Brain pericyte (primary cell): ENCODE measurements around the gene RAI1.

Experiments
- DNase-seq: peaks from one replicate; pipeline ENCODE4 v3.0.0-alpha.2; 2012; ENCODE audit warnings: low read depth, low spot score

RAI1 gene

GRCh38 chr17:17831208-17832031 lies 150.2 kb downstream of the RAI1 start:
- DNase-seq = no peak

- no peak for DNase-seq
These were observed 150.7 kb downstream of the RAI1 start for GRCh38 chr17:17832032-17832363.

GRCh38 chr17:17833658-17834357 lies 152.6 kb downstream of the RAI1 start:
- no peak for DNase-seq

- no peak for DNase-seq
These were observed 153.7 kb downstream of the RAI1 start for GRCh38 chr17:17834974-17835373.

- no peak for DNase-seq
These were observed 154.4 kb downstream of the RAI1 start for GRCh38 chr17:17835415-17836249.

DNA sequence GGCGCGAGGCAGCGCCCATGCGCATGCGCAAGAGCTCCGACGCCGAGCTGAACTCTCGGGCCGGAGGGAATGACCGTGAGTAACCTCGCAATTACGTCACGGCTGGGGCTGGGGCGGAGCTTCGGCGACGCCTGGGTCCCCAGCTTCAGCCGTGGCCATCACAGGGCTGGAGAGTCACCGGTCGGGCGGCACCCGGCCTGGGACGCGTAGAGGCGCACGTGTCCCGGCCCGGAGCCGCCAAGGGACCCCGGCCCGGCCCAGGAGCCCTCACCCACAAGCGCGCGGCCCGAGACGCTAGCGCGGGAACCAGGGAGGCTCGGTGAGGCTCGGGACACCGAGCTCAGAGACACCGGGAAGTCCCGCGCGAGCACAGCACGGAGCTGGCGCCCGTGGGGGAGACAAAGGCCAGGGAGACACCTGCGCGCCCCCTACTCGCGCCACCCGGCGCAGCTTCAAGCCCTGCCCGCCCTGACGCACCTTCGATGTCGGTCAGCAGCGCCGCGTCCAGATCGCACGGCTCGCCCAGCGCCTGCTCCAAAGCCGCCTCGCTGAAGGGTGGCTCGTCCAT lies 155.1 kb downstream of the RAI1 start:
- DNase-seq = peak; percentile 69

DNA sequence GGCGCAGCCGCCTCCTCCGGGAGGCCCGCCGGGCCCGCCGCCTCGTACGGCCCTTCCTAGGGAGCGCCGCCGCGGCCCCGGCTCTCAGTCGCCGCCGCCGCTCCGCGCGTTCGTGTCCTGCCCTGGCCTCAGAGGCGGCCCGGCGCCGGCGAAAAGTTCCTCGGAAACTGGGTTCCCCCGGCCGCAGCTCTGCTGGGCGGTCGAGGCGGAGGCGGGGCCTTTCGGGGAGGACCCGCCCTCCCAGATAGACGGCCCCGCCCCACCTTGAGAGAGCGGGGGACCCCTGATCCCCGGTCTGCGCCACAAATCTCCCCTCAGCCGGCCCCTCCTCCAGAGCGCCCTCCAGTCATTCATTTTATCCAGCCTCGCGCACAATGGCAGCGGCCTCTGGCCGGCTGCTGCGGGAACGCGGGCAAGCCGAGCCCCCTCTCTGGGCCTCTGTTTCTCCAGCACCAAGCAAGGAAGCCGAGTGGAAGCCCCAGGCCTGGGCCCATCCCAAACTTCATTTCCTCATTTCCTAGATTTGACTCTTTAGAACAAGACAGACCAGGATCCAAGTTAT lies 155.6 kb downstream of the RAI1 start, which contains the start of gene SREBF1:
Gene SREBF1, minus strand, starts transcription at position 169 of the 562 bp plus-strand sequence. CDS start 169 bp downstream, outside the sequence.
- DNase-seq = no peak

- no peak for DNase-seq
These were observed 156.1 kb downstream of the RAI1 start for GRCh38 chr17:17837380-17837821.

- DNase-seq = no peak
These were observed 157.0 kb downstream of the RAI1 start for GRCh38 chr17:17837966-17838962.

- DNase-seq = peak; percentile 55
These were observed 158.8 kb downstream of the RAI1 start for GRCh38 chr17:17839791-17840707.

DNA sequence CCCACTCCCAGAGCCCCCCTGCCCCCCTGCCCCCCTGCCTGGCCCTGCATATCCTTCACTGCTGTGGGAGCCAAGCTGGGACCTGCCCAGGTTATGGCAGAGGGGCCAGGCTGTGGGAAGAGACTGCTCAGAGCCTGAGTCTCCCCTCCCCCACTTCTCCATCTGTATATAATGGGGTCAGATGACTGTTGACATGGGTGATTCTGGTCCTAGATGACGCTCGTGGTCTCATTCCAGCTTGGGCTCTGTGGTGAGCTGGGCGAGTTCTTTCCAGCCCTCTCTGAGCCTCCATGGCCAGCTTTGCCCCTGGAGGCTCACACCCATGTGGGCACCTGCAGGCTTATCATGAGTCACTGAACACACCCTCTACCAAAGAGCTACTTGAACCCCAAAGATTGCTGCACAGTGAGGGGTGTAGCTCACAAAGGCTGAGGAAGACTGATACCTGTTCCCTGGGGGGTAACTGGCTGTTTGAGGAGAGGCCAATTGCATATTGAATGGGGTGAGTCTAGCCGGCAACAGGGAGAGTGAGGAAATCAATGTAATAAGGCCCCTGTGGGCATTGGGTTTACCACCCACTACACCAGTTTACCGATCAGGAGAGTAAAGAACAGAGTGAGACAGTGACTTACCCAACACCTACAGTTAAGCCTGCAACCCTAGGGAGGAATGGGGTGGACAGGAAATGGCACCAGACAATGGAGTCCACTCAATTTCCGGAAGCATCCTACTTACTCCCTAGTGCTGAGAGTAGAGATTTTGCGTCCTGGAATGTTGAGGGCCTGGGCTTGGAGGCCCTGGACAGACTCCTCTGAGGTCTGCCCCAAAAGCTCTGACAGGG lies 159.7 kb downstream of the RAI1 start:
- no peak for DNase-seq

- no peak for DNase-seq
These were observed 160.4 kb downstream of the RAI1 start for GRCh38 chr17:17841601-17842025.

DNA sequence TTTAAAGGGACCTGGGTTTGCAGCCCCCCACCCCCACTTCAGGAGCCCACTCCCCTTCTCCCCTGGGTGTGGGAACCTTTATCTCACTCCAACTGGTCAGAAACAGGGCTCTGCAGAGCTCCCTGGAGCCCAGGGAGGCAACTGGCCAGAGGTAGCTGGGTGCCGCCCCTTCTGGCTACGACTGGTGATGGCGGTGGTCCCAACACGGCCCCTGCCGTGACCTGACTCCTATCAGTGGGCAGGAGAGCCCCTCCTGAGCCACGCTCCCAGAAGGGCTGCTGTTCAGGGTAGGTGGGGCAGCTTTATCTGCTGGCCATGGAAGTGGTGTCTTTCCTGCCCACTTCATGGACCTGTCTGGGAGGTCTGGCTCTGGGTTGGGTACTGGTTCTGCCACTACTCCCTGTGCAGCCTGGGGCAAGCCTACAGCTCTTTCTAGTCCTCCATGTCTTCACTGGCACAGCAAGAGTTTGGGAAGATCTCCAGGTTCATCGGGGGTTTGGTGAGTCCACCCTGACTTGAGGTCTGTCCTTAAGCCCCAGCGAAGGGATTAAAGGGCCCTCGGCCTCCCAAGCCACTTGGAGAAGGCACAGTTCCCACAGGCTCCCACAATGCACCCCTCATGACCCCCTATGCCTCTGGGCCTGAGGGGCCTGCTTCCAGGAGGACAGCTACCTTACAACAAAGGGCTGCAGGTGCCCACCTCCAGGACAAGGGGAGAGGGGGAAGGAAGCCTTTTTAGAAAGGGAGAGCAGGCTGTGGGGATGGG lies 161.0 kb downstream of the RAI1 start:
- no peak for DNase-seq

GRCh38 chr17:17843096-17843495 lies 161.8 kb downstream of the RAI1 start:
- DNase-seq = no peak

- no peak for DNase-seq
These were observed 162.8 kb downstream of the RAI1 start for GRCh38 chr17:17844079-17844478.

DNA sequence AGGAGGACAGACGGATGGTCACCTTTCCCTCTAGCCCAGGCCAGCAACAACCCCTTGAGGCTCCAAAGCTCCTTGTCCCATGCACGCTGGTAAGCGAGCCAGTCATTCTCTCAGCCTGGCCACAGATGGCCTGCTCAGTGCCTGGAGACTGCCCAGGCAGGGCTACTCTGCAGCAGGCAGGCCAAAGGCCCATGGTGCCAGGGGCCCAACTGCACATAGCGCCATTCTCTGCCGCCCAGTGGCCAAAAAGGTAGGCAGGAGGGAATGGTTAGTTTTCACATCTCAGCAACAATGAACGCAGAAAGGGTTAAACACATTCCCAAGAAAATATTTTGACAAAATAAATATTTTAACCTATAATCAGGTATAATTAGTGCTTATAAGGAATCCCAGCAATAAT lies 163.2 kb downstream of the RAI1 start:
- DNase-seq = no peak

DNA sequence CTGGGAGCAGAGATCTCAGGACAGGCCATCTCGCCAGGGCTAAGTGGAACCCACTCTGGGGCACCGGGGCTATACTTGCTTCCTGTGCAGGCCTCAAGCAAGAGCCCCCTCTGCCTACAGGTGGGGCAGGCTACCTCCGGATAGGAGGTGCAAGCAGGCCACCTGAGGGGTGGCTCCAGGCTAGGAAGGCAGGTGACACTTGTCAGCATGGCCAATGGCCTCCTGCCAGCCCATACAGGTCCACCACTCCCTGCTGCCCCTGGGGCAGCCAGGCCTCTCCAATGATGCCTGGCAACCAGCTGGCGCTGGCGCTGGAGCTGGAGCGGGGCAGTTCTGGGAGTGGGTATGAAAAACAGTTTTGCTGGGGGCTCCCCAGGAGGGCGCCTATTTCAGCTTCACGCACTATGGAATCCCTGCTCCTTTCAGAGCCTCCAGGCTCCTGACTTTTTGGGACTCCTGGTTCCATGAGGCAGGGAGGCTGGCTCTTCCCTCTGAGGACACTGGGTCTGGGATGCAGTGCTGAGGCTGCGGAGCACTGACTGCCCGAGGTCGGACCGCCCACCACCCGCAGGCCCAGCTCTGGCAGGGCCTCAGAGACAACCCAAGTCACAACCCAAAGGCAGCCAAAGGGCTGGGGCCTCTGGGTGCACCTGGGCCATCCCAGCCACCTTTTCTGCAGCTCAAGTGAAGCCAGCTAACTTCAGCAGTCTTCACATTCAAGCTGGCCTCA lies 164.0 kb downstream of the RAI1 start:
- DNase-seq = no peak
